ENCODE data around the gene ZFAND4.
"Not testable (repeated sequence)": the region's sequence is repeated elsewhere in the genome, so short reads cannot be mapped to it uniquely, and the experiment has no call there.

ZFAND4 gene

DNA sequence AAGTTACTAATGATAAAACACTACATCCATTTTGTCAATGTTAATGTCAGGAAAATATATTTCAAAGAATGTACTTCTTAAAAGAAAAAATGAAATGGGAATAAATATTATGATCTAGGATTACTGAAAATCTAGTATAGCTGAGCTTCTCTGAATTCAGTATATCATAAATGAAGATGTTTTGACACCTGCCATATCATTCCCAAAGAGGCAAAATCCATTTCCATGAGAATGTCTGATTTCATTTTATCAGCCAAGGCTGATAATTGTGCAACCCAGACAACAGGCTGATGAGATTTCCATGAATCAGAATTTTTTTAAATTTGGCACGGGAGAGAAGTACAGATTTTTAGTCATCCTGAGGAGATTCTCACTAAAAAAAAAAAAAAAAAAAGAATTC lies 32.5 kb downstream of the ZFAND4 start:
- no peak for DNase-seq

DNA sequence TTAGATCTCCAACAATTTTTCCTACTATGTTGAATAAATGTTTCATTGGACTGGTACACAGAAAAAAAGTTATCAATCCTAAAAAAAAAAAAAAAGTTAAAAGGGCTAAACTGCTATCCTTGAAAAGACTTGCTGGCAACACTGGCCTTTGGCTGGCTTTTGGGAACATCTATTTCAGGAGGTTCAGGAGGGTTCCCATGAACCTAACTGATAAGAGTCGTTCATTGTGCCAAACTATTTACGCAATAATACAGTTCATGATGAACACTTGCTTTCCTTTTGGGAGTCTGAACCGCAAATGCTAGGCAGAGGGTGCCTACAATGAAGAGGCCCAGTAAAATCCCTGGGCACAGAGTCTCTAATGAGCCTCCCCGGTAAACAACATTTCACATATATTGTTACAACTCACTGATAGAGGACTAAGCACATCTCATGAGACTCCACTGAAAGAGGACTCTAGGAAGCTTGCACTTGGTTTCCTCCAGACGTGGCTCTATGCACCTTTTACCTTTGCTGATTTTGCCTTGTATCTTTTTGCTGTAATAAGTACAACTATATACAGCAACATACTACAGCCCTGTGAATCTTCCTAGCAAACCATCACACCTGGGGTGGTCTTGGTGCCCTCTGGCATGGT lies 45.0 kb downstream of the ZFAND4 start:
- DNase-seq = no peak

DNA sequence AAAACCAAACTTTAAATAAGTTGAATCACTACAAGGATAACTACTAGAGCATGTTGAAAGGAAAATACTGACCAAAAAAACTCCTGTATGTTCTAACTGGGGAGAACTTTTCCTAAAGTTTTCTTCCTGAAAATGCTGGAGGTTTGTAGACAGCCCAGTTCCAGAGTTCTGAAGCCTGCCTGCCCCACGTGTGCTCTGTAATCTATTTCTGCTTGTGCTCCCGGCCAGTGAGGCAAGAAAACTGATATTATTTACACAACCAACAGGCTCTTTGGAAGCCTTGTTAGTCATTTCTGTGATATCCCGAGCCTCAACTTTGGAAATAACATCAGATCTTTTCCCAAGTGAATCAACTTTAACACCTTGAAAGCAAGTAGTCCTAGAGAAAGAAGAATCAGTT lies 46.7 kb downstream of the ZFAND4 start:
- no peak for DNase-seq

DNA sequence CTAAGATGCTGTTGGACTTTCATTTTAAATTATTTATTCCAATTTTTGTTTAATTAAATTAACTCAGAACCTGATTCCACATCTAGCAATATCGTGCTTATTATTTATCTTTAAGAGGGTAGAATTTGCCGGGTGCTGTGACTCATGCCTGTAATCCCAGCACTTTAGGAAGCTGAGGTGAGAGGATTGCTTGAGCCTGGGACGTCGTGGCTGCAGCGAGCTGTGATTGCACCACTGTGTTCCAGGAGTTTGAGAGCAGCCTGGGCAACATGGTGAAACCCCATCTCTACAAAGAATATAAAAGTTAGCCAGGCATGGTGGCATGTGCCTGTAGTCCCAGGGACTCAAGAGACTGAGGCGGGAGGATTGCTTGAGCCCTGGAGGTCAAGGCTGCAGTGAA lies 47.8 kb downstream of the ZFAND4 start:
- DNase-seq = no peak

DNA sequence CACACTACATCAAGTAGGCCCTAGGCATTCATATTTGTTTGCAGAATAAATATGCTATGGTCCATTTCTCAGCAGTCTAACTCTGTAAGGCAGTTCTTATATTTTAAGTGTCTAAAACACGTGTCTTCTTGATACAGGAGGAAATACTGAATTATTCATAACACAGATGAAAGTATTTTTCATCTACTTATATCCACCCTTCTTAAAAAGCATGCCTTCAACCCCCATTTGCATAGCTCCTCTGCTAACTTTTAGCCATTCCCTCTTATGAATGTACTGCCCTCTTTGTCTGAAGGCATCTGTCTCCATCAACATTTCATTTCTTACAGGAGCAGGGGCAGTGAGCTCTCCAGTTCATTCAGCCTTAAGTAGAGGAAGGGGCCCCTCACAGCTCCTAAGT lies 57.7 kb downstream of the ZFAND4 start:
- no peak for DNase-seq

DNA sequence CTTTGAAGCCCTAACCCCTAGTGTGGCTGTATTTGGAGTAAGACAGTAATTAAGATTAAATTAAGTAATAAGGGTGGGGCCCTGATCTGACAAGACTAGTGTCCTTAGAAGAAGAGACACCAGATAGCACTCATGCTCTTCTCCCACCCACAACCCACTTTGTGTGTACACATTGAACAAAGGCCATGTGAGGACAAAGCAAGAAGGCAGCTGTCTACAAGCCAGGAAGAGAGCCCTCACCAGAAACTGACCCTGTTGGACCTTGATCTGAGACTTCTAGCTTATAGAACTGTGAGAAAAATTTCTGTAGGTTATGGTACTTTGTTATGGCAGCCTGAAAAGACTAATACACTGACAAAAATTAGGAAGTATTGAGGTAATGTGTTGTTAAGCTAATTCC lies 59.8 kb downstream of the ZFAND4 start:
- DNase-seq = no peak

DNA sequence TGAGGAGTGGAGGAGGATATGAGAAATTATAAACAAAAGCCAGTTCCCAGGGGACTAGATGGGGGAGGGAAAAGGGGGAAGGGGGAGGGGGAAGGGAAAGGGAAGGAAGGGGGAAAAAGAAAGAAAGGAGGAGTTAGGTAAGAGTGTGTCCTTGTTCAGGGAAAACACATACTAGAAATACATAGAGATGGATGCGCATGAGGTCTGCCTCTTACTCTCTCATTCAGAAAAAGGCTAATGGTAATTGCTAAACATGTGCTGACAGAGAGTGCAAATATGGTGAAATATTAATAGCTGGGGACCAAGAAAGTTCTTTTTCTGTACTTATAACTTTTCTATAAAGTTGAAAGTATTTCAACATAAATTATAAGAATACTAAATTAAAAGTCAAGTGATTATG lies 64.5 kb downstream of the ZFAND4 start:
- DNase-seq = no peak

DNA sequence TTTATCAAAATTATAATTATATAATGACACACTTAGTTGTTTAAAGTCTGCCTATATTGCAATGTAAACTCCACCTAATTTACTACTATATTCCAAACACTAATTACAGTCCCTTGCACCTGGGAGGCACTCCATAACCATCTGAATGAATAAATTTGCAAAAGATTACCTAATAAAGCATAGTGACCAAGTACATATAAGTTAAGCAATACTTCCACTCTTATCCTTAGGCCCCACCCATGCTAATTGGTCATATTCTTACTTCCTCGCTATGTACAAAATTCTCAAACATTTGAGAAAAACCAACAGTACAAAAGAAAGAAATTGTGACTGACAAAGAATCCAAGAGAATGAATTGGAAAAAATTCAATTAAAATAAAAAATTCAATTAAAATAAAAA lies 65.3 kb downstream of the ZFAND4 start:
- no peak for DNase-seq

DNA sequence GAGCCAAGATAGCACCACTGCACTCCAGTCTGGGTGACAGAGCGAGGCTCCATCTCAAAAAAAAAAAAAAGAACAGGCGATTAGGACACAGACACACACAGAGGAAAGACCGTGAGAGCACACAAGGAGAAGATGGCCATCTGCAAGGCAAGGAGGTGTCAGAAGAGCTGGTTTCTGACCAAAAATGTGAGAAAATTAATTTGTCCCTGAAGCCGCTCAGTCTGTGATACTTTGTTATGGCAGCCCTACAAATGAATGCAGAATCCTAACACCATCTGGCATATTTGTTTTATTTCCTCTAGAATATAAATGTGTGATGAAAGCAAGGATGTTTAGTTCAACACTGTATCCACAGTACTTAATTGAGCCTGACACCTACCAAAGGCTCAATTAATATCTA lies 69.7 kb downstream of the ZFAND4 start:
- DNase-seq = no peak

DNA sequence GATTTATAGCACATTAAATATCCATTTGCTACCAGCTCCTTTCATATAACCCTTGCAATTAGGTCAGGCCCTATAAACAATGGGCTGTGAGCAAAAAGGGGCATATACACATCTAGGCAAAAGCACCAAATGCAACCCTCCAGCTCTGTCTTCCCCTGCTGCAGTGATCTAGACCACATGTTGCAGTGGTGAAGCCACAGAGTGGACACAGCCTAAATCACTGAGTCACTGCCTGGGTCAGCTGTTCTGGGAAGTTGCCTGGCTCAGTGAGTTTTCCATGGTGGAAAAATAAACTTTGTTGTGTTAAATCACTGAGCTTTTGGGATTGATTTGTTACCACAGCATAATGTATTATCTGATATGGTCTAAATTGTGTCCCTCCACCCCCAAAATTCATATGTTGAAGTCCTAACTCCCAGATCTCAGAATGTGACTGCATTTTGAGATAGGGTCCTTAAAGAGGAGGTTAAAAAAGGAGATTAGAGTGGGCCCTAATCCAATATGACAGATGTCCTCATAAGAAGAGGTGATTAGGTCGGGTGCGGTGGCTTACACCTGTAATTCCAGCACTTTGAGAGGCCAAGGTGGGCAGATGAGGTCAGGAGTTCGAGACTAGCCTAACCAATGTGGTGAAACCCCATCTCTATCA lies 70.4 kb downstream of the ZFAND4 start:
- DNase-seq = no peak

DNA sequence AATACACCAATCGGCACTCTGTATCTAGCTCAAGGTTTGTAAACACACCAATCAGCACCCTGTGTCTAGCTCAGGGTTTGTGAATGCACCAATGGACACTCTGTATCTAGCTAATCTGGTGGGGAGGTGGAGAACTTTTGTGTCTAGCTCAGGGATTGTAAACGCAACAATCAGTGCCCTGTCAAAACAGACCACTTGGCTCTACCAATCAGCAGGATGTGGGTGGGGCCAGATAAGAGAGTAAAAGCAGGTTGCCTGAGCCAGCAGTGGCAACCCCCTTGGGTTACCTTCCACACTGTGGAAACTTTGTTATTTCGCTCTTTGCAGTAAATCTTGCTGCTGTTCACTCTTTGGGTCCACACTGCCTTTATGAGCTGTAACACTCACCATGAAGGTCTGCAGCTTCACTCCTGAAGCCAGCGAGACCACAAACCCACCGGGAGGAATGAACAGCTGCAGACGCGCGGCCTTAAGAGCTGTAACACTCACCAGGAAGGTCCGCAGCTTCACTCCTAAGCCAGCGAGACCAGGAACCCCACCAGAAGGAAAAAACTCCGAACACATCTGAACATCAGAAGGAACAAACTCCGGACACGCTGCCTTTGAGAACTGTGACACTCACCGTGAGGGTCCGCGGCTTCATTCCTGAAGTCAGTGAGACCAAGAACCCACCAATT lies 71.2 kb downstream of the ZFAND4 start:
- DNase-seq = not testable (repeated sequence)

DNA sequence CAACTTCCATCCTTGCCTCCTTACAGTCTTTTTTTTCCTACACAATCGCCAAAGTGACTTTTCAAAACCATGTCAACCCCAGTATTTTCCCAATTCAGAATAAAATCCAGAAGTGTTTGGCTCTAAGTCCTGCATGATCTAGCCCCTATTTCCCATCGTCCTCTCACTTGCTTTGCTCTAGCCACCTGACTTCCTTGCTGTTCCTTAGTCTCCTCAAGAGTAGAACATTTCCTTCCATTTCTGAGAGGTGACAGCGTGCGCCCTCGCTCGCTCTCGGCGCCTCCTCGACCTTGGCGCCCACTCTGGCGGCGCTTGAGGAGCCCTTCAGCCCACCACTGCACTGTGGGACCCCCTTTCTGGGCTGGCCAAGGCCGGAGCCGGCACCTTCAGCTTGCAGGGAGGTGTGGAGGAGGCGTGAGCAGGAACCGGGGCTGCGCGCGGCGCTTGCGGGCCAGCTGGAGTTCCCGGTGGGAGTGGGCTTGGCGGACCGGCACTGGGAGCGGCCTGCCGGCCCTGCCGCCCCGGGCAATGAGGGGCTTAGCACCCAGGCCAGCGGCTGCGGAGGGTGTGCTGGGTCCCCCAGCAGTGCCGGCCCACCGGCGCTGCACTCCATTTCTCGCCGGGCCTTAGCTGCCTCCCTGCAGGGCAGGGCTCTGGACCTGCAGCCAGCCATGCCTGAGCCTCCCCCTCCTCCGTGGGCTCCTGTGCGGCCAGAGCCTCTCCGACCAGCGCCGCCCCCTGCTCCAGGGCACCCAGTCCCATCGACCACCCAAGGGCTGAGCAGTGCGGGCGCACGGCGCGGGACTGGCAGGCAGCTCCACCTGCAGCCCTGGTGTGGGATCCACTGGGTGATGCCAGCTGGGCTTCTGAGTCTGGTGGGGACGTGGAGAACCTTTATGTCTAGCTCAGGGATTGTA lies 72.0 kb downstream of the ZFAND4 start:
- not testable (repeated sequence) for DNase-seq

DNA sequence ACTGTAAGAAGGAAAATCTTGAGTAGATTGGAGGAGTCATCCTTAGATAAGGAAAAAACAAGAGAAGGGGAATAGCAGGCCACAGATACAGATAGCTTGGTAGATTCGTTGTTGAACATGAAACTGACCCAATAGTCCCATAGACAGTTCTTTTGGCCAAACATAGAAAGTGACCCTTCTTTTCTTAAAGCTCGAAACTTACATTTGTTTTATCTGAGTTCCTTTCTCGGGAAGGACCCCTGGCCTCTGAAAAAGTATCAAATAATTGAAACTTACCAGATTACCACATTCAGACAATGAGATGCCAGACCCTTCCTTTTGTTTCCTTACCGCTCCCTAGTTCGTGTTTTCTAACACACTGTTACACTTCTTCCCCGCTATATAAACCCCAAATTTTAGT lies 72.9 kb downstream of the ZFAND4 start:
- DNase-seq = no peak

DNA sequence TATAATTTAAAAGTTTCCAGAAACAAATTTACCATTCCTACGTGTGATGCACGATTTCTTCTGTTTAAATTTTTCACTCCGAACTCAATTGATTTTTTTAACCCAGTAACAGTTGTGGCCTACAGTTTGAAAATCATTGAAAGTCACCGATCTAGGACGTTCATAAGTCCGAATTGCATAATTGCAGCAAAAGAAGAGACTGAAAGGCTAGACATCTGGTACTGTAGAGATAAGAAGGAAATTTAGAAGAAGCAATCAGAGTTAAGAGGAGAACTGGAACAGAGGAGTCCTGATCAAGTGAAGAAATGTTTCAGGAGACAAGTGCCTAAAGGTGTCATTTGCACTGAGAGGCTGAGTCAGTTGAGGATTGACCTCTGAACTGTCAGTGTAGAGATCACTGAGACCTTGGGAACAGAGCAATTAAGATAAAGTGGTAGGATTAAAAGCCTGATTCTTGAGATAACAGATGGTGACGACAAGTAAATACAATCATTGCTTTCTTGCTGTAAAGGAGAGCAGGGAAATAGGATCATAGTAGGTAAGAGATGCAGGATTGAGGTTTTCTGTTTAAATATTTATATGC lies 73.5 kb downstream of the ZFAND4 start:
- no peak for DNase-seq

DNA sequence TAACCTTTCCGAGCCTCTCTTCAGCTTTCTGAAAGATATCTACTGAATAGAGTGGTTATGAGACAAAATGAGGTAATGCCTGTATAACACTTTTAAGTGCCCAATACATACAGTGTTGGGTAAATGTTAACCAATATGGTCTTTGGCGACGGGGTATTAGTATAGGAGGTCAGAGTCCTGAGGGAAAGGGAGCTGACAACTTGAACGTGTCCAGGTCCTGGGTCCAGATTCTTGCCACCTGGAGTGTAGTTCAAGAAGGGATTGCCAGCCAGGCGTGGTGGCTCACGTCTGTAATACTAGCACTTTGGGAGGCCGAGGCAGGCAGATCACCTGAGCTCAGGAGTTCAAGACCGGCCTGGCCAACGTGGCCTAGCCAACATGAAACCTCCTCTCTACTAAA lies 76.0 kb downstream of the ZFAND4 start:
- DNase-seq = no peak

DNA sequence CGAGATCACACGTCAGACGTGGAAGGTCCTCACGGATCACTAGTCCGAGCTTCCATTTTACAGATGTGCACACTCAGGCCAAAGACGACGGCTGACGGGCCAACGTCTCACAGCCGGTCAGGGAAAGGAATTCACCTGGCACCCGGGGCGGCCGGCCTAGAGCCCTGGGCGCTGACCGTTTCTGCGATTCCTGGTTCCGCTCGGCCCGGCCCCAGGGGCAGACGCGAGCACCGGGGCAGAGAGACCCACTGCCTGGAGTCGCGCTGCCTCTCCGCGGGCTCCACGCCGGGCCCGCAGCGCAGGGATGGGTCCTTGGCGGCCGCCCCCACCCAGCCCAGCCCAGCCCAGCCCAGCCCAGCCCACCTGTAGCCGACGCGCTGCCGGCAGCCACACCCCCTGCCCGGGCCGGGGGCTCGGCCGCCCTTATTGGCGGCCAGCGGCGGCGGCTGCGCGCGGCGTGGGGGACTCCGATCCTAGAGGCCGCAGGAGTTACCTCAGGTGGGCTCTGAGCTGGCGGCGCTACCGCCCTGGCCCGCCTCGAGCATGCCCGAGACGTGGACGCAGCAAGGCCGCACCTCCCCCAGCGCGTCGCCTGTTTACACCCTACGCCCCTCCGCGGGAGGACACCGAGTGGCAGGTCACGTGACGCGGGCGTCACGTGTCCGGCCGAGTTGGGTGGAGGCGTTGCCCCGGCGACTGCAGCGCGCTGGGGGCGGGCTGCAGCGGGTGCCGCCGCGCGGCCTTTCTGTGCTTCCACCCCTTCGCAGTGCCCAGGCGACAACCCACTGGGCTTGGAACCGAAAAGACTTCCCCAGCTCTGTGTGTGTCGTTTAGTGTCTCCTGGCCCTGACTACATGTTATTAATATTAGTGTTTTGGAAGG lies 78.1 kb downstream of the ZFAND4 start:
- peak; percentile 96 for DNase-seq

DNA sequence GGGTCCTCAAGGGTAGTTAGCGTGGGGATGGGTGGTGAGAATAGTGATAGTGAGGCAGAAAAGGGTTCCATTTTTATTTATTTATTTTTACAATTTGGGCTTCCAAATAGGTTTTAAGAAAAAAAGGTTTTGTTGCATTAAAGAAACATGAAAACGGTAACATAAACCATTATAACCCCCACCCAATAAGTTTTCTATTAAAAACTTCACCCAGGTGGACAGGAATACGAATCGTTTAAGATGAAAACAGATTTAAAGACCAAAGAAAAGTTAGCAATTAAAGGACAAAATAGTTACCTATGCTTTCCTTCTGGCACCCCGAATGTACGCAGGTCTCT lies 78.7 kb downstream of the ZFAND4 start:
- no peak for DNase-seq

DNA sequence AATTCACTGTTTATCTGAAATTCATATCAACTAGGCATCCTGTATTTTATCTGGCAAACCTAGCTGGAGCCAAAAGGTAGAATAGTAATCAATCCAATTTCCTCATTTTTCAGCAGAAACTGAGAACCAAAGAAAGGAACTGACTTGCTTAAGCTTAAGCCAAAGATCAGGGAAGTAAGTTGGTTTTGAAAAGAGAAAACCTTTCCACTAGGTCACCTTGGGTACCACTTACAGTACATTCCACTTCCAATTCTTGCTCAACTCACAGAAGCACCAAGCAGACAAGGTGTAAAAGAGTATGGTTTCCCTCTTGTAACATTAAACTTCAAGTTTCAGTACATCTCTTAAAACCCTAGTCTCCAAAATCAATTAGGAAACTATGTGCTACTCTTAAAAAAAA lies 79.6 kb downstream of the ZFAND4 start:
- no peak for DNase-seq

DNA sequence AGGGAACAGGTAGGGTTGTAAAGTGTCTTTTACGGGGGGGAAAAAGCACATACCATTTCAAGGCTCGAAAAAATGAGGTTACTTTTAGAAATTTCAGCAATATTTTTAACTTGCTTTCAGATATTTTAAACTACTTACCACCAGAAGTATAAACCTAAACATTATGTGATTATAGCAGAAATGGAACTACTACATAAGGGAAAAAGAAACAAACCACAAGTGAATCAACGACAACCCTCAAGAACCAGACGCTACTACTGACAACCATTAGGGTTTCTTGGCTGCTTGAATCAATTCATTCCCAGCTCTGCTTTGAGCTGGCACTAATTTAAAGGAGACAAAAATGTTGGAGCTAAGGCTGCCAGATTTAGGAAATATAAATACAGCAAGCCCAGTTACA lies 80.1 kb downstream of the ZFAND4 start:
- no peak for DNase-seq

DNA sequence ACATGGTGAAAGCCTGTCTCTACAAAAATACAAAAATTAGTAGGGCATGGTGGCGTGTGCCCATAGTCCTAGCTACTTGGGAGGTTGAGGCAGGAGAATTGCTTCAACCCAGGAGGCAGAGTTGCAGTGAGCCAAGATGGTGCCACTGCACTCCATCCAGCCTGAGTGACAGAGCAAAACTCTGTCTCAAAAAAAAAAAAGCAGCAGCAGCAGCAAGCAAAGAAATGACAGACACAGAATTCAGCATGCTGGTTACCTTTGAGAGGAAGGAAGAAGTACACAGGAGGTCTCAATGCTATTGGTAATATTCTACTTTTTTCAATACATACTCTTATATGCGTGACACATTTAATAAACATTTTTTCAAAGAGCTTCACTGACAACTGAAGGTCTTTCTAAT lies 81.3 kb downstream of the ZFAND4 start:
- DNase-seq = no peak

DNA sequence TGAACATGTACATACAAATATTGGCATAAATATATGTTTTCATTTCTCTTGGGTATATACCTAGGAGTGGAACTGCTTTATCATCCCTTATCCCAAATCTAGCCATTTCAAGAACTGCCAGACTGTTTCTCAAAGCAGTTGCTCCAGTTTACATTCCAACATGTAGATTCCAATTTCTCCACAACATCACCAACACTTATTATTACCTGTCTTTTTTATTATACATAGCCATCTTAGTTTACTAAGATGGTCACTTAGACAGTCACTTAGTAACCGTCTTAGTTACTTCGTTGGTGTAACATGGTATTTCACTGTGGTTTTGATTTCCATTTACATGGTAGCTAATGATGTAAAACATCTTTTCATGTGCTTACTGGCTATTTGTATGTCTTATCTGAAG lies 82.7 kb downstream of the ZFAND4 start:
- no peak for DNase-seq

DNA sequence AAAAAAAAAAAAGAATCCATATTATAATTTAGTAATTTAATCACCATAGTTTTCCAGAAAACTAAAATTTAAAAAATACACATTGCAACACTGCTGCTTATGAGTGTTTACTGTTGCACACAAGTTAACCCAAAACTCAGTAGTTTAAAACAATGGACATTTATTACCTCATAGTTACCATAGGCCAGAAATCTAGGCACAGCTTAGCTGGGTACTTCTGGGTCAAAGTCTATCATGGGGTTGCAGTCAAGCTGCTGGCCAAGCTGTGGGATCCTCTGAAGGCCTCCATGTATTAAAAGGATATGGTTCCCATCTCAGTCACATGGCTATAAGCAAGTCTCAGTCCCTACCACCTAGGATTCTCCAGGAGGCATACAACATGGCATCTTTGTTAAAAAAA lies 83.6 kb downstream of the ZFAND4 start:
- no peak for DNase-seq
